ENCODE results near the gene NKD1.

The NKD1 gene

DNA sequence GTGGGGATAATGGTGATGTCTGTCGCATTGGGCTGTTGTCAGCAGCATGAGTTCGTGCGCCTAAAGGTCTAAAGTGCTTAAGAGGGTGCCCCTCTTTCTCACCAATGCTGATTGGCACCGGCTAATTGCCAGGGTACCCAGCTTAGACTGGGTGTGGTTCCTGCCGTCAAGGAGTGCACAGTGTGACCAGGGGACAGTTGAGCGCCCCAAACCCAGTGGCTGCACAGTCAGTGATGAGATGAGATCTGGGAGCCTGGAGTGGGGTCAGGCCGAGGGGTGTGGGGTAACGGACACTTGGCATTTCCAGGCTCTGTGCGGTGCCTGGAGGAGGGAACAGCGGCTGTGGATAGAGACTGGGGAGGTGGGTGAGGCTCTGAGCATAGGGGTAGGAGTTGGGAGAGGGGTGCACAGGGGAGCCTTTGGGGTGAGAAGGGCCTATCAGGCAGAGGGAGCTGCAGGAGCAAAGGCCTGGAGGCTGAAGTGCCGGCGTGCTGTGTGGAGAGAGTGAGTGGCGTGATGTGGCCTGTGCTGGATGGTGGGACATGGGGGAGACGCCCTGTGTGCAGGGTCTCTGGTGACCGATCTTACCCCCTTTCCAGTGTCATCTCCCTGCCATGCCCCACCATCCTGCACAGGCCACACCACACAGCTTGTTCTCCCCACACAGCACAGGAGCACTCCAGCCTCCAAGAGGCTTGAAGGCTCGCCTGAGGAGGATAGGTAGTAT, 74.6 kb downstream of the NKD1 start:
- H3K9ac ChIP-seq (ENCODE audit: low read length), result no peak overlapping the region
- peaks cover 28% of the 10 kb centered on the region for H3K4me1 ChIP-seq (ENCODE audit: insufficient read depth, low read length)
- H3K36me3 ChIP-seq (ENCODE audit: insufficient read depth, low read length), result peaks cover 7% of the 10 kb centered on the region
- no peak overlapping the region for H3K27ac ChIP-seq (ENCODE audit: low read depth, low read length)
- no peak overlapping the region for H3K4me3 ChIP-seq (ENCODE audit: low read depth in 1 of 2, low read length in 2 of 2)
- no peaks in the 10 kb centered on the region for H3K9me3 ChIP-seq (ENCODE audit: low read length)
- H3K27me3 ChIP-seq (ENCODE audit: control insufficient read depth in 1 of 2, insufficient read depth in 2 of 2, low read length in 2 of 2), result no peaks in the 10 kb centered on the region

GRCh38 chr16:50624449-50624970, 76.3 kb downstream of the NKD1 start:
- Histone ChIP-seq H3K27ac (ENCODE audit: low read depth, low read length) (no peak overlapping the region), H3K9me3 (ENCODE audit: low read length) (no peaks in the 10 kb centered on the region), H3K9ac (ENCODE audit: low read length) (no peak overlapping the region), H3K36me3 (ENCODE audit: insufficient read depth, low read length) (peaks cover 7% of the 10 kb centered on the region), H3K27me3 (ENCODE audit: control insufficient read depth in 1 of 2, insufficient read depth in 2 of 2, low read length in 2 of 2) (no peaks in the 10 kb centered on the region), H3K4me3 (ENCODE audit: low read depth in 1 of 2, low read length in 2 of 2) (no peak overlapping the region), H3K4me1 (ENCODE audit: insufficient read depth, low read length) (peaks cover 13% of the 10 kb centered on the region)

GRCh38 chr16:50625374-50625773, 77.2 kb downstream of the NKD1 start:
- H3K4me3 ChIP-seq (ENCODE audit: low read depth in 1 of 2, low read length in 2 of 2), result no peak overlapping the region
- H3K27me3 ChIP-seq (ENCODE audit: control insufficient read depth in 1 of 2, insufficient read depth in 2 of 2, low read length in 2 of 2), result no peaks in the 10 kb centered on the region
- H3K4me1 ChIP-seq (ENCODE audit: insufficient read depth, low read length), result peaks cover 13% of the 10 kb centered on the region
- no peak overlapping the region for H3K9ac ChIP-seq (ENCODE audit: low read length)
- H3K9me3 ChIP-seq (ENCODE audit: low read length), result no peaks in the 10 kb centered on the region
- peaks cover 7% of the 10 kb centered on the region for H3K36me3 ChIP-seq (ENCODE audit: insufficient read depth, low read length)
- H3K27ac ChIP-seq (ENCODE audit: low read depth, low read length), result no peak overlapping the region

DNA sequence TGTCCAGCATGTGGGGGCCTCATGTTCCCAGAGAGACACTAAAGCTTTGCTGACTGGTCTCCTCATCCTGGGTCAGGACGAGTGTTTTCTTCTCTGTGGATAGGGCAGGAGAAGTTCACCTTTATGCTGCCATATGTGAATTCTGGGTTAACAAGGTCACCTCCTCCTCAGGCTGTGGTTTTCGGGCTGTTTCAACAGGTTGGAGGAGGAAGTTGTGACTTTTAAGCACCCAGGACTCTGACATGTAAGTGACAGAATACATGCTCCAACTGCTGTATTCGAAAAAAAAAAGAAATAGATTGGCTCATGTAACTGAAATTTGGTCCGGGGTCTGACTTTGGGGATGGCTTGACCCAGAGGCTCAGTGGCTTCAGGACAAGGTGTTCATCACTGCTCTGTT, 78.7 kb downstream of the NKD1 start:
- peak overlapping the region; percentile 54 for H3K27ac ChIP-seq (ENCODE audit: low read depth, low read length)
- H3K9me3 ChIP-seq (ENCODE audit: low read length), result no peaks in the 10 kb centered on the region
- H3K4me1 ChIP-seq (ENCODE audit: insufficient read depth, low read length), result peaks cover 13% of the 10 kb centered on the region
- H3K27me3 ChIP-seq (ENCODE audit: control insufficient read depth in 1 of 2, insufficient read depth in 2 of 2, low read length in 2 of 2), result no peaks in the 10 kb centered on the region
- H3K36me3 ChIP-seq (ENCODE audit: insufficient read depth, low read length), result peaks cover 9% of the 10 kb centered on the region
- peak overlapping the region in 1 of 2 donors; percentile 22 for H3K4me3 ChIP-seq (ENCODE audit: low read depth in 1 of 2, low read length in 2 of 2)
- H3K9ac ChIP-seq (ENCODE audit: low read length), result no peak overlapping the region

DNA sequence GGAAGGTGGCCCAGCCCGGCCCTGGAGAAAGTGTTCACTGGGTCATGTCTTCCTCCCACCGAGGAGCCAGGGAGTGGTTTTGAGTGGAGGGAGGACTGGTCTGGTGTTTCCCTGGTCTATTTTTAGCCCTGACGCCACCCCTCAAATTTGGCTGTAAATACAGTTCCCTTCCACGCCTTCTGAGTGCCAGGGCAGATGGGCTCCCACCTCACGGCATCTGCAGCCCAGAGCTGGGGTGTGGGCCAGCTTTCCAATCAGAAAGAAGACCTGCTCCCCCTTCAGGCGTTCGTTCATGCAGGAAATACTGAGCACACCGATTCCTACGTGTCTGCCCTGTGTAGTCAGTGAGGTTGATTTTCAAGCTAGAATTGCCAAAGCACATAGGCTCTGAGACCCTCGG, 79.2 kb downstream of the NKD1 start:
- peaks cover 13% of the 10 kb centered on the region for H3K4me1 ChIP-seq (ENCODE audit: insufficient read depth, low read length)
- peak overlapping the region in 1 of 2 donors; percentile 22 for H3K4me3 ChIP-seq (ENCODE audit: low read depth in 1 of 2, low read length in 2 of 2)
- no peaks in the 10 kb centered on the region for H3K9me3 ChIP-seq (ENCODE audit: low read length)
- H3K9ac ChIP-seq (ENCODE audit: low read length), result no peak overlapping the region
- H3K27ac ChIP-seq (ENCODE audit: low read depth, low read length), result peak overlapping the region; percentile 54
- peaks cover 15% of the 10 kb centered on the region for H3K36me3 ChIP-seq (ENCODE audit: insufficient read depth, low read length)
- H3K27me3 ChIP-seq (ENCODE audit: control insufficient read depth in 1 of 2, insufficient read depth in 2 of 2, low read length in 2 of 2), result no peaks in the 10 kb centered on the region

GRCh38 chr16:50628156-50628802, 80.1 kb downstream of the NKD1 start:
- H3K4me3 ChIP-seq (ENCODE audit: low read depth in 1 of 2, low read length in 2 of 2), result no peak overlapping the region
- H3K27me3 ChIP-seq (ENCODE audit: control insufficient read depth in 1 of 2, insufficient read depth in 2 of 2, low read length in 2 of 2), result no peaks in the 10 kb centered on the region
- no peak overlapping the region for H3K9ac ChIP-seq (ENCODE audit: low read length)
- H3K36me3 ChIP-seq (ENCODE audit: insufficient read depth, low read length), result peaks cover 15% of the 10 kb centered on the region
- peaks cover 13% of the 10 kb centered on the region for H3K4me1 ChIP-seq (ENCODE audit: insufficient read depth, low read length)
- H3K9me3 ChIP-seq (ENCODE audit: low read length), result no peaks in the 10 kb centered on the region
- no peak overlapping the region for H3K27ac ChIP-seq (ENCODE audit: low read depth, low read length)

GRCh38 chr16:50629334-50629733, 81.1 kb downstream of the NKD1 start:
- no peaks in the 10 kb centered on the region for H3K9me3 ChIP-seq (ENCODE audit: low read length)
- peaks cover 10% of the 10 kb centered on the region for H3K36me3 ChIP-seq (ENCODE audit: insufficient read depth, low read length)
- no peak overlapping the region for H3K4me3 ChIP-seq (ENCODE audit: low read depth in 1 of 2, low read length in 2 of 2)
- no peak overlapping the region for H3K27ac ChIP-seq (ENCODE audit: low read depth, low read length)
- H3K9ac ChIP-seq (ENCODE audit: low read length), result no peak overlapping the region
- peaks cover 13% of the 10 kb centered on the region for H3K4me1 ChIP-seq (ENCODE audit: insufficient read depth, low read length)
- no peaks in the 10 kb centered on the region for H3K27me3 ChIP-seq (ENCODE audit: control insufficient read depth in 1 of 2, insufficient read depth in 2 of 2, low read length in 2 of 2)

- Histone ChIP-seq H3K27ac (ENCODE audit: low read depth, low read length) (no peak overlapping the region), H3K9ac (ENCODE audit: low read length) (no peak overlapping the region), H3K4me1 (ENCODE audit: insufficient read depth, low read length) (peaks cover 13% of the 10 kb centered on the region), H3K9me3 (ENCODE audit: low read length) (no peaks in the 10 kb centered on the region), H3K4me3 (ENCODE audit: low read depth in 1 of 2, low read length in 2 of 2) (no peak overlapping the region), H3K36me3 (ENCODE audit: insufficient read depth, low read length) (peaks cover 14% of the 10 kb centered on the region), H3K27me3 (ENCODE audit: control insufficient read depth in 1 of 2, insufficient read depth in 2 of 2, low read length in 2 of 2) (no peaks in the 10 kb centered on the region)
Measured at GRCh38 chr16:50630394-50631020, 82.3 kb downstream of the NKD1 start.

GRCh38 chr16:50631249-50631984, 83.2 kb downstream of the NKD1 start:
- H3K9ac ChIP-seq (ENCODE audit: low read length), result no peak overlapping the region
- H3K4me1 ChIP-seq (ENCODE audit: insufficient read depth, low read length), result peaks cover 13% of the 10 kb centered on the region
- no peak overlapping the region for H3K4me3 ChIP-seq (ENCODE audit: low read depth in 1 of 2, low read length in 2 of 2)
- no peaks in the 10 kb centered on the region for H3K27me3 ChIP-seq (ENCODE audit: control insufficient read depth in 1 of 2, insufficient read depth in 2 of 2, low read length in 2 of 2)
- H3K27ac ChIP-seq (ENCODE audit: low read depth, low read length), result no peak overlapping the region
- H3K9me3 ChIP-seq (ENCODE audit: low read length), result no peaks in the 10 kb centered on the region
- peaks cover 14% of the 10 kb centered on the region for H3K36me3 ChIP-seq (ENCODE audit: insufficient read depth, low read length)

- Histone ChIP-seq H3K27ac (ENCODE audit: low read depth, low read length) (no peak overlapping the region), H3K9ac (ENCODE audit: low read length) (no peak overlapping the region), H3K9me3 (ENCODE audit: low read length) (no peaks in the 10 kb centered on the region), H3K36me3 (ENCODE audit: insufficient read depth, low read length) (peaks cover 14% of the 10 kb centered on the region), H3K4me1 (ENCODE audit: insufficient read depth, low read length) (peaks cover 7% of the 10 kb centered on the region), H3K27me3 (ENCODE audit: control insufficient read depth in 1 of 2, insufficient read depth in 2 of 2, low read length in 2 of 2) (no peaks in the 10 kb centered on the region), H3K4me3 (ENCODE audit: low read depth in 1 of 2, low read length in 2 of 2) (no peak overlapping the region)
Measured at GRCh38 chr16:50631985-50632576, 83.9 kb downstream of the NKD1 start.
